Suprapubic skin (tissue), 4 donors: ENCODE measurements around the gene NALF2. TPM values are rescaled to one million over a fixed set of nuclear protein-coding genes. Genes with fewer than 3 reads are reported as not detected.

Experiments used
- DNase-seq, 2 donors: peaks; one replicate each; pipeline ENCODE4 v3.0.0-alpha.2; 2019; ENCODE audit warnings: low spot score in 2 of 2
- H3K27ac ChIP-seq: fragments of 200-600 bp; sonication (generic); one replicate; pipeline ENCODE4 v1.5.1; 2019
- H3K27me3 ChIP-seq: fragments of 200-600 bp; sonication (generic); one replicate; pipeline ENCODE4 v1.5.1; 2019
- H3K36me3 ChIP-seq: fragments of 200-600 bp; sonication (generic); one replicate; pipeline ENCODE4 v1.5.1; 2019
- H3K4me1 ChIP-seq: fragments of 200-600 bp; sonication (generic); one replicate; pipeline ENCODE4 v1.5.1; 2019
- H3K4me3 ChIP-seq: fragments of 200-600 bp; sonication (generic); one replicate; pipeline ENCODE4 v1.5.1; 2019; ENCODE audit warnings: mild to moderate bottlenecking
- H3K9me3 ChIP-seq: fragments of 200-600 bp; sonication (generic); one replicate; pipeline ENCODE4 v1.5.1; 2019
- CTCF ChIP-seq, 2 donors: fragments of 200-600 bp in 1 of 2; fragments of 450-650 bp in 1 of 2; sonication (generic) in 1 of 2; IDR thresholded peaks; one replicate each; pipeline ENCODE4 v1.5.1; 2016 to 2019; ENCODE audit warnings: antibody characterized with exemption in 2 of 2, mild to moderate bottlenecking in 1 of 2, moderate library complexity in 1 of 2
- EP300 ChIP-seq: sonication (generic); formaldehyde crosslinking; IDR thresholded peaks from one replicate; pipeline ENCODE4 v1.6.1; 2017; ENCODE audit warnings: antibody characterized with exemption
- POLR2A ChIP-seq, 2 donors: fragments of 450-650 bp; IDR thresholded peaks; one replicate each; pipeline ENCODE4 v1.6.1; 2017; ENCODE audit warnings: antibody characterized with exemption in 2 of 2, mild to moderate bottlenecking in 2 of 2, moderate library complexity in 2 of 2
- POLR2AphosphoS5 ChIP-seq, 3 donors: sonication (generic); formaldehyde crosslinking; IDR thresholded peaks; one replicate each; pipeline ENCODE4 v1.6.1; 2017; ENCODE audit warnings: antibody characterized with exemption in 3 of 3
- WGBS: methylation state at CpG from one replicate; pipeline ENCODE4 v1.1.5; 2018; 5-methylcytosine and 5-hydroxymethylcytosine counted together
- total RNA-seq, 4 donors: library from RNA; depleted of rRNA; stranded (reverse); fragments of >200 nt; gene quantifications; one replicate each; pipeline ENCODE4 v1.1.0, GENCODE V29; 2016

Gene NALF2
- total RNA-seq, 4 donors from 2014 or later = 0.10 TPM; not detected in 3

- H3K27me3 ChIP-seq = no peaks in the 10 kb centered on the region
Measured at GRCh38 chrX:69541956-69542355, 37.8 kb downstream of the NALF2 start.

GRCh38 chrX:69543572-69543971 is 39.4 kb downstream of the NALF2 start:
- H3K27ac ChIP-seq = no peak overlapping the region
- WGBS = 32% methylated on average over 3 of the region's 3 CpGs
- no peak for TF ChIP-seq CTCF (IDR thresholded peaks at IDR 0.05)
- no peak for TF ChIP-seq POLR2A (IDR thresholded peaks at IDR 0.05)
- no peak for TF ChIP-seq EP300
- no peak for TF ChIP-seq POLR2AphosphoS5 (IDR thresholded peaks at IDR 0.05)
- H3K4me1 ChIP-seq = no peaks in the 10 kb centered on the region
- DNase-seq = no peak
- no peak overlapping the region for H3K4me3 ChIP-seq
- no peaks in the 10 kb centered on the region for H3K27me3 ChIP-seq
- no peaks in the 10 kb centered on the region for H3K9me3 ChIP-seq
- H3K36me3 ChIP-seq = no peaks in the 10 kb centered on the region

More at GRCh38 chrX:69541956-69542355, 37.8 kb downstream of the NALF2 start:
- DNase-seq = no peak
- WGBS = 45% methylated on average over 3 of the region's 3 CpGs
- no peaks in the 10 kb centered on the region for H3K36me3 ChIP-seq
- TF ChIP-seq POLR2A (IDR thresholded peaks at IDR 0.05) = no peak
- no peak overlapping the region for H3K27ac ChIP-seq
- no peak overlapping the region for H3K4me3 ChIP-seq
- no peaks in the 10 kb centered on the region for H3K4me1 ChIP-seq
- H3K9me3 ChIP-seq = no peaks in the 10 kb centered on the region

GRCh38 chrX:69546417-69546816 is 42.3 kb downstream of the NALF2 start:
- Histone ChIP-seq H3K9me3 (no peaks in the 10 kb centered on the region), H3K27me3 (no peaks in the 10 kb centered on the region), H3K4me1 (no peaks in the 10 kb centered on the region), H3K27ac (no peak overlapping the region), H3K36me3 (no peaks in the 10 kb centered on the region), H3K4me3 (no peak overlapping the region)
- TF ChIP-seq POLR2AphosphoS5 (IDR thresholded peaks at IDR 0.05) (no peak), CTCF (IDR thresholded peaks at IDR 0.05) (no peak), EP300 (no peak), POLR2A (IDR thresholded peaks at IDR 0.05) (no peak)
- DNase-seq = no peak
- WGBS = 81% methylated on average over 8 of the region's 8 CpGs

GRCh38 chrX:69546978-69547377 is 42.9 kb downstream of the NALF2 start:
- Histone ChIP-seq H3K4me3 (no peak overlapping the region), H3K9me3 (no peaks in the 10 kb centered on the region), H3K27me3 (no peaks in the 10 kb centered on the region), H3K4me1 (no peaks in the 10 kb centered on the region), H3K36me3 (no peaks in the 10 kb centered on the region), H3K27ac (no peak overlapping the region)
- WGBS = 90% methylated on average over 5 of the region's 5 CpGs
- no peak for TF ChIP-seq POLR2AphosphoS5 (IDR thresholded peaks at IDR 0.05)
- TF ChIP-seq POLR2A (IDR thresholded peaks at IDR 0.05) = no peak
- TF ChIP-seq EP300 = no peak
- TF ChIP-seq CTCF (IDR thresholded peaks at IDR 0.05) = no peak
- no peak for DNase-seq

GRCh38 chrX:69551421-69552009 is 47.4 kb downstream of the NALF2 start:
- Histone ChIP-seq H3K27ac (no peak overlapping the region), H3K9me3 (no peaks in the 10 kb centered on the region), H3K4me1 (no peaks in the 10 kb centered on the region), H3K36me3 (no peaks in the 10 kb centered on the region), H3K4me3 (no peak overlapping the region), H3K27me3 (no peaks in the 10 kb centered on the region)
- WGBS = 62% methylated on average over 7 of the region's 7 CpGs
- DNase-seq = no peak
- no peak for TF ChIP-seq POLR2AphosphoS5 (IDR thresholded peaks at IDR 0.05)
- TF ChIP-seq EP300 = no peak
- TF ChIP-seq POLR2A (IDR thresholded peaks at IDR 0.05) = no peak
- TF ChIP-seq CTCF (IDR thresholded peaks at IDR 0.05) = no peak

GRCh38 chrX:69552512-69552911 is 48.4 kb downstream of the NALF2 start:
- no peaks in the 10 kb centered on the region for H3K27me3 ChIP-seq
- no peak overlapping the region for H3K27ac ChIP-seq
- H3K4me3 ChIP-seq = no peak overlapping the region
- H3K36me3 ChIP-seq = no peaks in the 10 kb centered on the region
- 76% methylated on average over 4 of the region's 4 CpGs for WGBS
- H3K4me1 ChIP-seq = no peaks in the 10 kb centered on the region
- no peaks in the 10 kb centered on the region for H3K9me3 ChIP-seq
- TF ChIP-seq CTCF (IDR thresholded peaks at IDR 0.05) (no peak), POLR2AphosphoS5 (IDR thresholded peaks at IDR 0.05) (no peak), EP300 (no peak), POLR2A (IDR thresholded peaks at IDR 0.05) (no peak)
- no peak for DNase-seq
